ENCODE measurements around the gene FBXW4. TPM values are rescaled to one million over a fixed set of nuclear protein-coding genes. Genes with fewer than 3 reads are reported as not detected.

Gene FBXW4
- total RNA-seq, result 11.5 and 15.3 TPM in 2 replicates

DNA sequence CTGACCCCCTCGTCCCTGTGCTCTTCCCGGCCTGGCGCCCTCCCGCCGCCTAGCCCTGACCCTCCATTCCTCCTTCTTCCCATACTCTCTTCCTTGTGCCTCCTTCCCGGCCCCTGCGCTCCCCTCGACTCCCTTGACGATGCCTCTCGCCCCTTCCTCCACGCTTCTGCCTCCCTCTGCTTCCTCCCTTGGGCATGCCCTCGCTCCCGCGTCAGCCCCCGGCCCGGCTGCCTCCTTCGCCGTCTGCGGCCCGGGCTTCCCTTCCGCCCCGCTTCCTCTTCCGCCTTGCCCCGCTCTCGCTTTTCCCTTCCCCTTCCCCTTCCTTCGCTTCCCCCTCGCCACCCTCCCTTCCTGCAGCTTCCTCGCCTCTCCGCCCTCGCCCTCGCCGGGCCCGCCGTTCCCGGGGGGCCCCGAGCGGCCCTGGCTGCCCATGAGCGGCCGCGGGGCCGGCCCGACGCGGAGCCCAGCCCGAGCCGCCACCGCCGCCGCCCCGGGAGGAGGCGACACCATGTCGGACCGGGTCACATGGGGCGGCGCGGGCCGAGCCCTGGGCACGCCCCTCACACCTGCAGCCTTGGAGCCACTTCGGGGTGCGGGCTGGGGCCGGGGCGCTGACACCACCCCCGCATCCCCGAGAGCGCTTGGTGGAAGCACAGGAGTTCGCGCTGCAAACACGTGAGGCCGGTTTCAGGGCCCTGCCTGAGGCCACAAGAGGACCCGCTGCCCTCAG lies at the start of gene FBXW4:
Gene FBXW4, minus strand, starts transcription at position 497 of the 730 bp plus-strand sequence. Its CDS starts 65 bp downstream, at position 432.
- DNase-seq (ENCODE audit: extremely low read depth, low read depth, low spot score), result no peak

DNA sequence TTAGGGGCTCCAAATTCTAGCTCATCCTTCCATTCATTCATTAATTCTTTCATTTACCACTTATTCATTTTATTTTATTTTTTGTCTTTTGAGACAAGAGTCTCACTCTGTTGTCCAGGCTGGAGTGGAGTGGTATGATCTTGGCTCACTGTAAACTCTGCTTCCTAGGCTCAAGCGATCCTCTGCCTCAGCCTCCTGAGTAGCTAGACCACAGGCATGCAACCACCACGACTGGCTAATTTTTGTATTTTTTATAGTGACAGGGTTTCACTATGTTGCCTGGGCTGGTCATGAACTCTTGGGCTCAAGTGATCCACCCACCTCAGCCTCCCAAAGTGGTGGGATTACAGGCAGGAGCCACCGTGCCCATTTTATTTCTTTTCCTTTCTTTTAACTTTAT lies 49.3 kb upstream of the FBXW4 start:
- no peak for DNase-seq (ENCODE audit: extremely low read depth, low read depth, low spot score)

DNA sequence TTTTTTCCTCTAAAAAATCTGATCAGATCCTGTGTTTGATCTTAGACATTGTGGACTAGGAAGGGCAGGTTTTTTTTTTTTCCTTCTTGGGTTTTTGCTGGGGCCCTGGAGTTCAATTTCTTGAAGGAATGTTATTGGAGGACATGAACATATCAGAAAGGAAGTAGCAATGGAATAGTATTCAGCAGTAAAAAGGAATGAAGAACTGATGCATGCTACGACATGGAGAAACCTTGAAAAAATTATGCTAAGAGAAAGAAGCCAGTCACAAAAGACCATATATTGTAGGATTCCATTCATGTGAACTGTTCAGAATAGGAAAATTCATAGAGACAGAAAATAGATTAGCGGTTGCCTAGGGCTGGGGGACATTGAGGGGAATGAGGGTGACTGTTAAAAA lies 47.0 kb upstream of the FBXW4 start:
- no peak for DNase-seq (ENCODE audit: extremely low read depth, low read depth, low spot score)

GRCh38 chr10:101736666-101737065 lies 41.7 kb upstream of the FBXW4 start:
- DNase-seq (ENCODE audit: extremely low read depth, low read depth, low spot score), result no peak

GRCh38 chr10:101732096-101732495 lies 37.1 kb upstream of the FBXW4 start:
- no peak for DNase-seq (ENCODE audit: extremely low read depth, low read depth, low spot score)

- DNase-seq (ENCODE audit: extremely low read depth, low read depth, low spot score), result no peak
These were observed 31.1 kb upstream of the FBXW4 start for GRCh38 chr10:101726115-101726387.

DNA sequence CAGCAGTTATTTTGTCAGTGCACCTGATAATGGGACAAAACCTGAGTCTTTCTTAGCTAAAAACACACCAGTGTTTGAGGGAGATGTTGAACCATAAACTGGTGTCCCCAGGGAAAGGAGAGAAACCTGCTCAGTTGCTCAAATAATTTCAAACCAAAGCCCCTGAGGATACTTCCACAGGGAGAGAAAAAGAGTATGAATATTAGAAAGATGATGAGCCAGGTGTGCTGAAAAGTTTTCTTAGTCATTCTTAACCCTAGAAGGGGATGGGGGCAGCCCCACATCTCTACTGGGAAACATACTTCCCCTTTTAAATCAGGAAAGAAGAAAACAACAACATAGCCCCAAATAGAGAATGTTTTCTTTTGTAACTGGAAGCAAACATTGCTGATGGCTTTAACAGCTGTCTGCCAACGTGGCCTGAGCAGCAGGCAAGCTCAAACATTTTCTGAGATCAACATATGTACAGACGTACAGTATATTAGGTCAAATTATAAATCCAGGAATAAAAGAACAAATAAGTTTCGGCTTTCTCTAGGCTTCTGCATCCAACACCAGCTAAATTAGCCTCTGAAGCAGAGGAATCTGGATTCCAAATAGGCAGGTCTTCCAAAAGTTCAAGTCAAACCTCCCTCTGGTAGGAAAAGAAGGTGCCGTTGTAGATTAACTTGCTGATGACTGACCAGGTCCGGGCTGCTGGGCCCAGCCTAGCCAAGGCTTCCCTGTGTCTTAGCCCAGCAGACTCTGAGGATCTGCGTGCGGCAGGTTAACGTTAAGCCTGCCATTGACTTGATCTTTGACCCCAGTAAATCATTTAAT lies 30.5 kb upstream of the FBXW4 start:
- no peak for DNase-seq (ENCODE audit: extremely low read depth, low read depth, low spot score)

DNA sequence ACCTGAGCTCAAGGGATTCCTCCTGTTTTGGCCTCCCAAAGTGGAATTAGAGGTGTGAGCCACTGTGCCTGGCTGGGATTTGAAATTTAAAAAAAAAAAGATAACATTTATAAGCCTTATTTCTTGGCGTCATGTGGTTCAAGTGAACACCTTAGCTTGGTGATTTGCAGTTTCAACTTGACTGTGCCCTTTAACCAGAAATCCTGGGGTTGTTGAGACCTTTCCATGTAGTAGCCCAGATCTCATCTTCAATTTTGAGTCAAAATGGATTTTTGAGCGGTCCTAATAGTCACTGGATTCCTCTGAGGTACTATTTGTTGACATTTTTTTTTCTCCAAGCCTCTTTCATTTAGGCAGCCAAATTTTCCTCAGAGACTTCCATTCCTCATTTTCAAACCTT lies 29.5 kb upstream of the FBXW4 start:
- DNase-seq (ENCODE audit: extremely low read depth, low read depth, low spot score), result no peak

DNA sequence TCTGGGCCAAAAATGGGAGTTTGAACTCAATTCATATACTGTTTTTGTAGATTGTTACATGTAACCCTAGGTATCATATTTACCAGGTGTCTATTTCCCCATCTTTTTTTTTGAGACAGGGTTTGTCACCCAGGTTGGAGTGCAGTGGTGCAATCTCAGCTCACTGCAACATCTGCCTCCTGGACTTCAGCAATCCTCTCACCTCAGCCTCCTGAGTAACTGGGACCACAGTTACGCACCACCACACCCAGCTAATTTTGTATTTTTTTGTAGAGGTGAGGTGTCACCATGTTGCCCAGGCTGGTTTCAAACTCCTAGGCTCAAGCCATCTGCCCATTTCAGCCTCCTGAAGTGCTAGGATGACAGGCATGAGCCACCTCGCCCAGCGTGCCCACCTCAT lies 28.2 kb upstream of the FBXW4 start:
- no peak for DNase-seq (ENCODE audit: extremely low read depth, low read depth, low spot score)

DNA sequence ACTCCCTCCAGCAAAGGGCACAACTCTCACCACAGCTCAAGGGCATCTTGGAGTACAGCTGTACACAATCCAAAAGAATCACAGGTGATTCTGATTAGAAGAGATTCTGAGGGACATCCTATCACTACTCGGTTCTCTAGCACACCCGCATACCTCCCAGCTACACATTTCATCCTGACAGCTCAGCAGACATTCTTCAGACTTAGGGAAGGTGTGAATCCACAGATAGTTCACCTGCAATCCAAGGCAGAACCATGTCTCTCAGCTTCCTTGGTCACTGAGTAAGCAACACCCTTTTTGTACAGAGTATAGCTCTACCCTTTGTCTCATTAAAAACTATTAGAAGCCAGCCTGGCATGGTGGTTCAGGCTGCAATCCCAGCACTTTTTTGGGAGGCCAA lies 26.8 kb upstream of the FBXW4 start:
- no peak for DNase-seq (ENCODE audit: extremely low read depth, low read depth, low spot score)

DNA sequence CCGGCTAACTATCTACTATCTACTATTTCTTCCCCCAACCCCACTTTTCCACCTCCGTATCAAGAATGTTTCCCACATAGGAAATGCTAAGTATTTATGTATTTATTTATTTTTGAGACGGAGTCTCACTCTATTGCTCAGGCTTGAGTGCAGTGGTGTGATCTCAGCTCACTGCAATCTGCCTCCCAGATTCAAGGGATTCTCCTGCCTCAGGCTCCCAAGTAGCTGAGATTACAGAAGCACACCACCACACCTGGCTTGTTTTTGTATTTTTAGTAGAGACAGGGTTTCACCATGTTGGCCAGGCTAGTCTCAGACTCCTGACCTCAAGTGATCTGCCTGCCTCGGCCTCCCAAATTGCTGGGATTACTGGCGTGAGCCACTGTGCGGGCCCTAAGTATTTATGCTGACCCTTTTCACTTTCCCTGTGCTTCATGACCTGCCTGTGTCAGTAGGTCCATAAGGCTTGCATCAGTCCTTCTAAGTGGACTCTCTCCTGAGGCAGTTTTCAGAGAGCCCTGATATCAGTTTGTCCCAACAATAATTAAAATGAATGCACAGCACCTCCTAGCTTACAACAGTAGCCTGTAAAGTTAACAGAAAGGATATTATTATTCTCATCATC lies 25.7 kb upstream of the FBXW4 start:
- DNase-seq (ENCODE audit: extremely low read depth, low read depth, low spot score), result no peak

GRCh38 chr10:101718690-101719275 lies 23.8 kb upstream of the FBXW4 start:
- no peak for DNase-seq (ENCODE audit: extremely low read depth, low read depth, low spot score)

DNA sequence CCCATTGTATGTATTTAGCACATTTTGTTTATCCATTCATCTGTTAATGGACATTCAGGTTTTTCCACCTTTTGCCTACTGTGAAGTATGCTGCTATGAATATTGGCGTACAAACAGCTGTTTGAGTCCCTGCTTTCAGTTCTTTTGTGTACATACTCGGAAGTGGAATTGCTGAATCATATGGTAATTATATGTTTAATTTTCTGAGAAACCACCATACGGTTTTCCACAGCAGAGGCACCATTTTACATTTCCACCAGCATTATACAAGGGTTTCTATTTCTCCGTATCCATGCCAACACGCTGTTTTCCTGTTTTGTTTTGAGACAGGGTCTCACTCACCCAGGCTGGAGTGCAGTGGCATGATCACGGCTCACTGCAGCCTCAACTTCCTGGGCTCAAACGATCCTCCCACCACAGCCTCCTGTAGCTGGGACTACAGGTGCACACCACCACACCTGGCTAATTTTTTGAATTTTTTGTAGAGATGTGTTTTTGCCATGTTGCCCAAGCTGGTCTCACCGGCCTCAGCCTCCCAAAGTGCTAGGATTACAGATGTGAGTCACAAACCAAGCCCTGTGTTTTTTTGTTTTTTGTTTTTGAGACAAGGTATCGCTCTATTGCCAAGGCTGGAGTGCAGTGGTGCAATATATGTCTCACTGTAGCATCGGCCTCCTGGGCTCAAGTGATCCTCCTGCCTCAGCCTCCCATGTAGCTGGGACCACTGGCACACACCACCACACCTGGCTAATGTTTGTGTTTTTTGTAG lies 22.1 kb upstream of the FBXW4 start:
- DNase-seq (ENCODE audit: extremely low read depth, low read depth, low spot score), result no peak

DNA sequence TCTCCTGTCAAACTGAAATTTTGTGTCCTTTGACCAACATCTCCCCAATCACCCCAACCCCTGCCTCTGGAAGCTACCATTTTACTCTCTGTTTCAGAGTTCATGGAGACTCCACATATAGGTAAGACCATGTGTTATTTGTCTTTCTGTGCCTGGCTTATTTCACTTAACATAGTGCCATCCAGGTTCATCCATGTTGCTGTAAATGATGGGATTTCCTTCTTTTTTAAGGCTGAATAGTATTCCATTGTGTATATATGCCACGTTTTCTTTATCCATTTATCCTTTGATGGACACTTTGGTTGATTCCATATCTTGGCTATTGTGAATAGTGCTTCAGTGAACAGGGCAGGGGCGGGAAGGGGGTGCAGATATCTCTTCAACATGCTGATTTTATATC lies 18.0 kb upstream of the FBXW4 start:
- no peak for DNase-seq (ENCODE audit: extremely low read depth, low read depth, low spot score)

DNA sequence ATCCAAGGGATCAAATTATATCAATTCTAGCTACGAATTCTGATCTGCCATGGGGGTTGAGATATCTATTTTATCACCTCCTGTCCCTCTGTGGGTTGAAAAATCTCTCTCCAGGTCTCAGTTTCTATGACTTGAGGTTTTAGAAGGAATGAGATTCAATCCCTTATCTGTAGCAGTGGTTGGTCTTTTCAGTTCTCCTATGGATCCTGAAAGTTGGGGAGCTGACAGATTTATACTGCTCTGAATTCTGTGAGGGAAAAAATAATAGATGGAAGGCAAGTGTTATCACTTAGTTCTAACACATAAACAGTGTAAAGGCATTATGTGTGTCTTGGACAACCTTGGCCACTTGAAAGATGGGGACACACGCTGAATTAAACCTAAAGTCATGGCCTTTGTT lies 15.8 kb upstream of the FBXW4 start:
- no peak for DNase-seq (ENCODE audit: extremely low read depth, low read depth, low spot score)

DNA sequence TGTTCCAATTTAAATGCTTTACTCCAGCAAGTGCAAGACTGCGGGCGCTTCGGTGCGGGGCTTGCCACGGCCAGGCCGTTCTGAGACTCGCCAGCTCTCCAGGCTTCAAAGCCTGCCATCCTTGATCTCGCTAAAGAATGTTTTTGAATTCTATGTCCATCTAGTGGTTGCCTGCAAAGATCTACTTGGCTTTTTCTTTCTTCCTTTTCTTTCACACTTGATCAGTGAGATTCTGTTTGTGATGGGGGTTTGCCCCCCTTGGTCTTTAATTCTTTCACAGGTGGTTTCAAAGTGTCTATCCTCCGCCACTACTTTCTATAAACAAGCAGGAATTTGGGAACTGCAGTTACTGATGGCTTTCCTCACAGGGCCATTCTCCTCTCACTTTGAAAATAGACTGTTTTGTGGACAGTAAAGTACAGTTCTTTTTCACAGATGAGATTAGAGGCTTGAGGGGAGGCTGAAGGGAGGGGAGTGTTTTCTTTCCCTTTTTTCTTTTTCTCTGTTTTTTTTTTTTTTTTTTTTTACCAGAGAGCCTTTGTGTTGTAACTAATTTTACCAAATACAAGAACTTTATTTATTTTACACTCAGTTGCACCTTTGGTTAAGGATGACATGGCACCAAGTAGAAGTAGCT lies 15.2 kb upstream of the FBXW4 start:
- no peak for DNase-seq (ENCODE audit: extremely low read depth, low read depth, low spot score)

GRCh38 chr10:101709359-101710058 lies 14.5 kb upstream of the FBXW4 start:
- no peak for DNase-seq (ENCODE audit: extremely low read depth, low read depth, low spot score)

DNA sequence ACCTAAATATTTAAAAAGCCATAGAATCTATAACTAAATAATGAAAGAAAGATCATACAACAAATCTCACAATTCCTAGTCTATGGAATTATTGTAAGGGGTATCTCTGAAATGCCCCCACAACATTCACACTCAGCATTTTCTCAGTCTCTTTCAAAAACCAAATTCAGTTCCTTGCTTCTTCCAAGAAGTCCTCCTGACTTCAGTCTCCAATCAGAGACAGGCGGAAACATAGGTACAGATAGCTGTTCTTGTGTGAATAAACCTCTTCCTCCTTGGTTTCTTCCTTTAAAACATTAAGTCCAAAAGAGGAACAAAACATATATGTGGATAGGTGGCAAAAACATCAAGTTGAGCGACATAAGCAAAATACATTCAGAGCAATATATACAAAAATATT lies 13.9 kb upstream of the FBXW4 start:
- no peak for DNase-seq (ENCODE audit: extremely low read depth, low read depth, low spot score)

DNA sequence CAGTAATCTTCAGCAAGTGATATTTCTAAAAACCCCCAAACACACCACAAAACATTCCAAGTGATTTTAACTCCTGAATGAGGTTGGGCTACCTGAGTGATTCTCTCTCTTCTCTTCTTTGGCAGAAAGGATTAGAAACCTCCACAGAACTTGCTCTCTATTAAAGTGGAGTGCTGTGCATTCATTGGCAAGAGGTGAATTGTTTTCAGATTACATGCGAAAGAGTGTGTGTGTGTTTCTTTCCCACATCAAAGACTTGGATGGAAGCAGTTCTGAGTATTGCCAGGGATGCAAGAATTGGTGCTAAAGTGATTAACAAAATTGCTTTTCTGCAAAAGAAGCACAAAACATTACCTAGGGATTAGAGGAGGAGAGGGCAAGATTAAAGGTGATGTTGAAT lies 13.1 kb upstream of the FBXW4 start:
- DNase-seq (ENCODE audit: extremely low read depth, low read depth, low spot score), result no peak

- no peak for DNase-seq (ENCODE audit: extremely low read depth, low read depth, low spot score)
These were observed 9.4 kb upstream of the FBXW4 start for GRCh38 chr10:101704331-101704730.

All from glomerular endothelial cell (primary cell).